NCI-H2227 treated with DMSO at 0.1 percent for 48 hours (cell line): Measurements from ENCODE around the gene NEU4.

Experiments
- DNase-seq: peaks from one replicate; lab custom pipeline; 2025; lab: John Stamatoyannopoulos, UW

The NEU4 gene

DNA sequence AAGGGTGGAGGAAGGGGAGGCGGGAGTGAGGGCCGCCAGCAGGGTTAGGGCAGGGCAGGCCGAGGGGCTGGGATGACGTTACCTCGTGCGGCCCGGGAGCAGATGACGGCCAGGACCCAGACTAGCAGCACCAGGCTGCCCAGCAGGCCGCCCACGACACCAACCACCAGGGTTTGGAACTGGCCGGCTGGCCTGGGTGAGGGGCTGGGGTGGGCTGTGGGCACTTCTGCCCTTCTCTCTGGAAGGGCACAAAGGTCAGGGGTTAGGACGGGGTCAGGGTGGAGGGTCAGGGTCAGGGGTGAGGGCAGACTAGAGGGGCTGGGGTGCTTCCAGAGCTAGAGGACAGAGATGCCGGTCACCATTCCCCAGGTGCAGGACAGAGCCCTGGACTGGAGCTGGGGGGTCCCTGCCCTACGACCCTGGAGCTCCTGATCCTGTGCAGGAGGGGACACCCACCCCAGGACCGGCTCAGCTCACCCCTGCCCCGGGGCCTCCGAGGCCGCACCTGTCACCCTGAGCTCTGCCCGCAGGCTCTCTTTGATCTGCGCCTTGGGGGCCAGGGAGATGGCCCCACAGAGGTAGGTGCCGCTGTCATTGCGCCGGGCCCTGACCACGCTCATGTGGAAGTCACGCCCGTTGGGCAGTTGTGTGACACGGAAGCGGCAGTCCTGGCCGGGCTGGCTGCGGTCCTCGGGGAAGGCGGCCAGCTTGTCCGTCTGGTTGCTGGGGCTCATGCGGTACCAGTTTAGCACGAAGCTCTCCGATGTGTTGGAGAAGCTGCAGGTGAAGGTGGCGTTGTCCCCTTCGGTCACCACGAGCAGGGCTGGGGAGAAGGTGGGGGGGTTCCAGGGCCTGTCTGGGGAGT is 43.4 kb downstream of the NEU4 start:
- DNase-seq, result no peak

DNA sequence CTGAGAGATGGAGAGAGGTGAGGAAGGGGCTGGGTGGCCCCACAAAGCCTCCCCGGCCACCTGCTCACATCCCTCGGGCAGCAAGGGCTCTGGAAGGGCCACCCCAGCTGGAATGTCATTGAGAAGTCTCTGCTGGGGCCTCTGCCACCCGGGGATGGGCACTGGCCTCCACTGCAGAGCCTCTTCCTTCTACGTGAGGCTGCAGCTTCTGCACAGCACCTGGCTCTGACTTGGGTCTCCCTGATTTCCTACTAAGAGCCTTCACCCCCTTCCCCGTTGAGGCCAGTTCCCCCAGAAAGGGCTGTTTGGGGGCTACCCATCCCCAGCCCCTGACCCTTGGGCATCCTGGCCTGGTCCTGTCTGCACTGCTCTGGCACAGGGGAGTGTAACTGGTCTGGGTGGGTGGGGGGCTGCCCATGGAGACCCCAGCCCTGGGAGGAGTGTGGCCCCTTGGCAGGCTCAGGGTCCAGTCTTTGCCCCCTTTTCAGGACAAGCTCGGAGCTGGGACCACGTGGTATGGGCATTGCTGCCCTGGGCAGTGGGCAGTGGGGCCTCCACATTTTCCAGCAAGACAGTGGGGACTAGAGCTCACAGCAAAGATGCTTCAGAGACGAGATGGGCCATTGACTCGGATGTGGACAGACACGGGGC is 44.1 kb downstream of the NEU4 start:
- DNase-seq, result no peak

DNA sequence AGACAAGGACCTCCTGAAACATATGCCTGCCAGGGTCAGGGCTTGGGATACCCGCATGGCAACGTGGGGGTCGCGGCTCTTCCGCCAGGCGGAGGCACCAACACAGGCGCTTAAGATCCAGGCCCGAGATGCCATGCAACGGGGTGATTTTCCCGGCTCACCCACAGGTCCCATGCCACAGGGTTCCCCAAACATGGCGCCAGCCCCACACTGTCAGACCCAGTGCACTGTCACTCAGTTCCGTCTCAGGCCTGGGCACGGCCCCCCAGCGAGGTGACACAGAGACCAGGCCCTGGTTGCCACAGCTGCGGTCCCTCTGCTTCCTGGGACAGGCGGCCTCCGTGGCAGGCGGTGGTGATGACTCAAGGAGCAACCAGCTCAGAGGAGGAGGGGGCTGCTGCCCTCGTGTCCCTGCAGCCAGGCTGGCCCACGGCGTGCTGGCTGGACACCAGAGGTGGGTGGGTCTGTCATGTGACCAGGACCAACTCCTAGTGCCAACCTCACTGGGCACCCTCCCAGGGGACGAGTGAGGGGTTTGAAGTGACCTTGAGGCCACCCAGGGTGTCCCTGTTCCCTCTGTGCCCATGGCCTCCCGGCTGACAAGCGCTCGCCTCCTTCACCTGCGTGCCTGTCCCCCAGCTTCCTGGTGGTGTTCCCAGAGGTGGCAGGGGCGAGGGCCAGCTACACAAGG is 44.8 kb downstream of the NEU4 start:
- DNase-seq, result no peak

DNA sequence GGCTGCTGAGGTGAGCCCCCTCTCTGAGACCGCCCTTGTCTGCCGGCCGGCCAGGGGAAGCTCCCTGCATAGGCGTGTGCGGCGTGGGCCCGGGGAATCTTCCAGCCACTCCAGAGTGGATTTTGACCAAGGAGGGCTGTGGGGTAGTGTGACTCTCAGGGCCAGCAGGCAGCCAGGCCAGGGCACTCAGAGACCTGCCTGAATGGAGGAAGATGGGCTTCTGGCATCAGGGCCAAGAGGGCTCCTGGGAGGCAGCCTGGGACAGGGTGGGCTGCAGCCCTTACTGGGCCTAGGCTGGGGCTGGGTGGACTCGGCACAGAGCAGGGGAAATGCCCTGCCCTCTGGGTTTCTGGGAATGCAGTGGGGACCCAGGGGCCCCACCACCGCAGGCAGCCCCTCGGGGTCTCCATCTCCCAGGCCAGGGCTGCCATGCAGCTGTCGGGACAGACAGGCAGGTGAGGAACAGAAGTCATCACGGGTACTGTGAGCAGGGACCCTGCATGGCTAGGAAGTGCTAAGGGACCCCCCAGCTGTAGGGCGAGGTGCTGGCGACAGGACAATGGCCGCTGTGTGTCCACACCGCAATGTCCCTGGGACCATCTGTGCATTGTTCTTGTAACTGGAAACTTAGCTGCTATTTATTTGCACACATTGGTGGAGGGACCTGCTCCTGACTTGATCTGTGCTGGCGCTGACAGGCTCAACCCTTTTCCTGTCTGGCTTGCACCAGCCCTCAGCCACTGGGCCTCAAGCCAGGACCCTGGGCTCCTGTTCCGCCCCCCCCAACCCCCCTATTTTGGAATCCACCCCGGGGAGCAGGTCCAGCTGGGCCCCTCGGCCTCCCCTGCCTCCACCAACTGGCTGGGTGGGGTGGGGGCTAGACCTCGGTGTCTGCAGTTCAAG is 45.6 kb downstream of the NEU4 start:
- no peak for DNase-seq

DNA sequence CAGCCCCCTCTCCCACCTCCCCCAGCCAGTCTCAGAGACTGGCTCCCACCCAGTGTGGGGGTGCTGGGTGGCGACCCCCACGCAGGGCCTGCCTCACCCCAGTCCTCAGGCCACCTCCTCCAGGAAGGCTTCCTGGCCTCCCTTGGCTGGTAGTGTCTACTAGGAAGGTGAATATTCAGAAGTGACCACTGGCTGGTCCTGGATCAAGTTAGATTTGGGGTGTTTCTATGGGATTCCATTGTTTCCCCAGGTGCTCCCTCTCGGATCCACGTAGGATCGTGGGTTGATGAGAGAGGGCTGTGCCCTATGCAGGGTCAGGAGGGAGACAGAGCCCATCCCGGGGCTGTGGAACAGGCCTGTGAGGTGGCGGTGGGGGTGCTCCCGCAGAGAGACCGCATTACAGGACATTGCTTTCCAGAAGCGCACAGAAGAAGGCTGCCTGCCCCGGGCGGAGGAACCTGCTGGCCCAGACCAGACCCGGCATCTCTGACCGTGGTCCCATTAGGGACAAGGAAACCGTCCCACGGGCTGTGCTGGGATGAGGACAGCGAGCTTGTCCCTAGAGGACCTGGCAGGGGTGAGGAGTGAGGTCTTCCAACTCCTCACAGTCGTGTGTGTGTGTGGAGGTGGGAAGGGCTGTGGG is 46.4 kb downstream of the NEU4 start:
- DNase-seq, result no peak

DNA sequence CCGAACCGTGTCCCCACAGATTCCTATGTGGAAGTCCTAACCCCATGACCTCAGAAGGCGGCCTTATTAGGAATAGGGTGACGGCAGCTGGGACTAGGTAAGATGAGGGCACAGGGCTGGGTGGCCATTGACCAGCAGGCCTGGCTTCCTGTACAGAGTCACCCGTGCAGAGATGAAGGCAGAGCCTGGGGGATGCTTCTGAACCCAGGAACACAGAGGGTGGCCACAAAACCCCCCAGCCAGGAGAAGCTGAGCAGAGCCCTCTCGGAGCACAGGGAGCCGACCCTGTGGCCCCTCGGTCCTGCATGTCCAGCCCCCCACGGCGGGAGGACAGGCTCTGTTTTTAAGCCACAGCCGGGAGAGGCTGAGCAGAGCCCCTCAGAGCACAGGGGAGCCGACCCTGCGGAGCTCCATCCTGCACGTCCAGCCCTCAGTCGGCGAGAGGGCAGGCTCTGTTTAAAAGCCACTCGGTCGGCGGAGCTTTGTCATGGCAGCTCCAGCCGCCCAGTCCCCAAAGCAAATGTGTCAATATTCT is 47.0 kb downstream of the NEU4 start:
- DNase-seq, result no peak

DNA sequence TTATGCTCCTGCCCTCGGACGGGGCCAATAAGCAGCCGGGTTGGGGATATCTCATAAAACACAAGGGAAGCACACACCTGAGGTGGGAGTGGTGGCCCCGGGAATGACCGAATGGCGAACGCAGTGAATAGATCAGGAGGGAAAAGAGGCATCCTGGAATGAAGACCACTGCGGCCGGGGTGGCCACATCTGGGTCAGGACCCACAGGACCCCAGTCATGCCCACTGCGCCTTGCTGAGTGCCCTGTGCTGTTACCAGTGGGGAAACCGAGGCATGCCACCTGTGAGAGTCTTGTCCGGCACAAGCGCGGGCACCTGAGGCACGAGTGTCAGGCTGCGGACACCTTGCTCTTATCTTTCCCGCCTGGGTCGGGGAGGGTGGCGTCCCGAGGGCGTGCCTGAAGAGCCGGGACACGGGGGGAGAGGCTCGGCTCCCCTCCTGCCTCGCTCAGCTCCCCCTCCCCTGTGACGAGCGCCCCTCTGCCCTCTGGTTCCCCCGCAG is 48.1 kb downstream of the NEU4 start:
- DNase-seq, result no peak

DNA sequence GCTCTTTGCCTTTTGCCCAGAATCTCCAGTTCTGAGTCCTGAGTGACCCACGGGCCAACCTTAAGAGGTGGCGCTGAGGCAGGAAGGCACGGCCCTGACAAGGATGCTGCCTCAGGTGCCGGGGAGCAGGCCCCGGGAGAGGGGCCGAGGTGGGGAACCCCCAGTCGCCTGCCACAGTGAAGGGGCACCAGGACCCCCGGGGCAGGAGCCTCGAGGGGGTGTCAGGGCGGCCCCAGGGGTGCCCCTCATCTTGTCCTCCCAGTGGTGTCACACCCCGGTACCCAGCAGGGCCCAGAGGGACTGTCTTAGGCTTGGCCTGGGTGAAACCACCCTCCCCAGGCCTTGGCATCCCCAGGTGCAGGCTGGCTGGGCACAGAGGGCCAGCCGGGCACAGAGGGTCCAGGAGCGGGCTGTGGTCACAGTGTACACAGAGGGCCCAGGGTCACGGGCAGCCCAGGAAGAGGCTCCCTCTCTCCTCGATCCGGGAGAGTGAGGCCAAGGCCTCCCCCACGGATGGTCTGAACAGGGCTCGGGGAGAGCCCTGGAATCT is 48.7 kb downstream of the NEU4 start:
- no peak for DNase-seq

DNA sequence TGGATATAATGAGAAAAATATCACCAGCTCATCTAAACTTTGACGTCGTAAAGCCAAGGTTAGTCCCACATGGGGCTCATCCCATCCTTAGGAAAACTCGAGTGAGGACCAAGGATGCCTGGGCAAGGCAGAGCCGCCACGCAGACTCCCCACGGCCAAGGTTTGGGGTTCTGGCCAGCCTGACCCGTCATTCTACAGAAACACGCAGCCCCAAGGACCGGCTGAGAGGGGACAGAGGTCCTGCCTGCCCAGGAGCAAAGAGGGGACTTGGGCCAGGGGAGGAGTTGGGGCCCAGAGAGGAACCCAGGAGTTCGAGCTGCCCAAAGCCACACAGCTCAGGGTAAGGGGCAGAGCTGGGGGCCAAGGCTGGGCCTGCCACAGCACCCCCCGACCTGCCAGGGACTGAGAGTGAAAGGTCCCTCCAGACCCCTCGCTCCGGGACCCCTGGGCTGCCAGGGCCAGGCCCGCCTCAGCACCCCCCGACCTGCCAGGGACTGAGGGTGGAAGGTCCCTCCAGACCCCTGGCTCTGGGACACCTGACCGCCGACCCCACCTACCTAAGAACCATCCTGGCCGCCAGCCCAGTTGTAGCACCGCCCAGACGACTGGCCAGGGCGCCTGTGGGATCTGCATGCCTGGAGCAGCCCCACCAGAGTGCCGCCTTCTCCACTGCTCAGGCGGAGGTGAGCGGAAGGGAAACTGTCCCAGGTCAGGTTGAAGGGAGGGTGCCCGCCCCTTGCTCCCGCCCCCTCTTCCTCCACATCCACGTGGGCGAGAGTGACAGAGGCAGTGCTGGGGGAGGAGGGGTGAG is 49.4 kb downstream of the NEU4 start, which contains the start of gene PDCD1:
Gene PDCD1 (minus strand): TSS at position 689 of the 811 bp plus-strand sequence. CDS start 56 bp downstream, at position 633.
- DNase-seq, result no peak

DNA sequence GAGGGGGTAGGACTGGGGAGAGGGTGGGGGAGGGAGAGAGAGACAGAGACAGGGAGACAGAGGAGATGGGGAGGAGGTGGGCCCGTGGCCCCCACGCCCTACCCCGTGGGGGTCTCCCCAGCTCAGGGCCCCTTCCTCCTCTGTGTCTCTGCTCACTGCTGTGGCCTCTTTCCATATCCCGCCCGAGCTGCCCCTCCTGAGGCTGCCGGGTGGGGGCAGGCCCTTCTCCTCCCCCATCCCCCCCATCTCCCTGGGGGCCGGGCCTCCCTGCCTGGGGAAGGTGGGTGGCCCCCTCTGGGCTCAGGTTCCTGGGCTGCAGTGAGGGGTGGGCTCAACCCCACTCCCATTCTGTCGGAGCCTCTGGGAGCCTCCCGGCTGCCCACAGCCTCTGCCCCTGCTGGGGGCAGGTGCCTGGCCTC is 50.0 kb downstream of the NEU4 start:
- DNase-seq, result no peak

DNA sequence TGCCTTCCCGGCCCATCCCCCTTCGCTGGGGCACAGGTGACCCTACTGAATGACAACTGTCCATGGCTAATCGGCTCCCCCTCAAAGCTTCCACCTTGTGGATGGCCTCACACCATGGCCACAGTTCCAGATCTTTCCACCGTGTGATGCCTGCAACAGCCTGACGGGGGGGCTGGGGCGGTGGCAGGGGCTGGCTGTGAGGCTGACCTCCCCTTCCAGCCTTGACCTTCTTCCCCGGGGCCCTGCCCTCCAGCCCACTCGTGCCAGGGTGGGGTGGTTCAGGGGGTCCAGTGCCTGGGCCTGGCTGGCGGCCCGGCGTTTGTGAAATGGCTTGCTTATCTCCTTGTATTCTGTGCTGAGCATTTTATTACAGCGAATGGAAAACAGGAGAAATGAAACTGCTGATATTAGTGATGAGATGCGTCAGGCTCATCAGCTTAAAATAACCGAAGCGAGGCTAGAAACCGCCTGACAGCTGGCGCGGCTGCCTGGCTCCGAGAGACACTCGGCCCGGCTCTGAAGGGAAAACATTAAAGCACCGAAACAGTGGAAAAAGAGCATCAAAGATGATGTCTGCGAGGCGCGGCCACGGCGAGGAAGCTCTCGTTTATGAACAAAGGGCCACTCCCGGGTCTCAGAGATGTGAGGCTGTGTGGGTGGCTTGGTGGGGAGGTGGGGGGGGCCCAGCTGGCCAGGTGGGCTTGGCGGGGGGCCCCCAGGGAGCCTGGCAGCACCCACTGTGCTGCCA is 50.6 kb downstream of the NEU4 start:
- DNase-seq, result no peak

DNA sequence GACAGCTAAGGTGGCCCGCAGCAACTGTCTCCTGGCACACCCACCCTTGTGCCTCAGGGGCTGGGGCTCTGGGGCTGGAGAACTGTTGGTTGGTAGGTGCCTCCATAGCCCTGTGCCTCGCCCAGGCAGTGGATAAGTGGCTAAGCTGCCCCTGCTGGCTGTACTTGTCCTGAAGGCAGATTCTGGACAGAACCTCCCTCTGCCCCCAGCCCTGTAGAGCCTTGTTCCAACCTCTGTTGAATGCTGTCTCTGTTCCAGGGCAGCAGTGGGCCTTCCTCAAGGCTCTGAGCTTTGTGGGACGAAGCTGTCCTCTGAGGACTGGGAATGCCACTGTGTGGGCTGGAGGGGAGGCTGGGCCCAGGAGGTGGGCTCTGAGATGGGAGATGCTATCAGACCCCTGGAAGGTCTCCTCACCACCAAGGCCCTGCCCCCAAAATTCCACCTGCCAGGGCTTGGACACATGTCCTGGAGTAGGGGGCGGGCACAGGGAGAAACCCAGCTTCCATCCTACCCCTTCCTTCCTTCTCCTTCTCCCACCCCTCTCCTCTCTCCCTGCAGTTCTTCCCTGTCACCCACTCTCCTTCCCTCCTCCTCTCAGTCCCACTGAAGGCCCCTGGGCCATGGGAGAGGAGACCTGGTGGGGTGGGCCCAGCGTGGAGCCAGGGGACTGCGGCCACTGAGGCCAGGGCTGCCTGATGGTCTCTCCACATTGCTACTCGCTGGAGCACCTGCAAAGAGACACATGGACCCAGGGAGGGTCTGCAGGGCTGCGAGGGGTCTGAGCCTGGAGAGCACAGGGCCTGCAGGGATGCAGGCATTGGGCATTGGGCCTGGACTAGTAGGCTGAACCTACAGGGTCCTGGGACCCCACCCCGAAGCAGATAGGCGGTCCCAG is 51.4 kb downstream of the NEU4 start:
- no peak for DNase-seq

DNA sequence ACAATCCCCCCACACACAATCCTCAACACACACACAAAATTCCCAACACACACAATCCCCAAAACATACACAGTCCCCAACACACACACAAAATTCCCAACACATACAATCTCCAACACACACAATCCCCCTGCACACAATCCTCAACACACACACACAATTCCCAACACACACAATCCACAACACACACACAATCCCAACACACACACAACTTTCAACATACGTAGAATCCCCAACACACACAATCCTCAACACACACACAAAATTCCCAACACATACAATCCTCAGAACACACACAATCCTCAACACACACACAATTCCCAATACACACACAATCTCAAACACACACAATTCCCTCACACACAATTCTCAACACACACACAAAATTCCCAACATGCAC is 52.3 kb downstream of the NEU4 start:
- DNase-seq, result no peak

DNA sequence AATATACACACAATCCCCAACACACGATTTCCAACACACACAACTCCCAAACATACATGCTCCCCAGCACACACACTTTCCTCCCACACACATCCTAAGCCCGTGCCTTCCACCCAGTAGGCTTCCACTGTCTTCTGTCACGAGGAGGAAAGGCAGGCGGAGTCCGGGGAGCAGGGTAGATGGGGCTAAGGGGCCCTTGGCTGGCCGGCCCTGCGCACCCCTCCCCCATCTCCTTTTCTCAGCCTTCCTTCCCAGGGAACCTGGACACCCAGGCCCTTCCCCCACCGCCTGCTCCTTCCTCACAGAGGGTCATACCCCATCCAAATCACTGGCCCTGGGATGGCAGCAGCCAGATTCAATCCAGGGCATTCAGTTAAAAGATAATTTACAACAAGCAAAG is 53.1 kb downstream of the NEU4 start:
- no peak for DNase-seq

DNA sequence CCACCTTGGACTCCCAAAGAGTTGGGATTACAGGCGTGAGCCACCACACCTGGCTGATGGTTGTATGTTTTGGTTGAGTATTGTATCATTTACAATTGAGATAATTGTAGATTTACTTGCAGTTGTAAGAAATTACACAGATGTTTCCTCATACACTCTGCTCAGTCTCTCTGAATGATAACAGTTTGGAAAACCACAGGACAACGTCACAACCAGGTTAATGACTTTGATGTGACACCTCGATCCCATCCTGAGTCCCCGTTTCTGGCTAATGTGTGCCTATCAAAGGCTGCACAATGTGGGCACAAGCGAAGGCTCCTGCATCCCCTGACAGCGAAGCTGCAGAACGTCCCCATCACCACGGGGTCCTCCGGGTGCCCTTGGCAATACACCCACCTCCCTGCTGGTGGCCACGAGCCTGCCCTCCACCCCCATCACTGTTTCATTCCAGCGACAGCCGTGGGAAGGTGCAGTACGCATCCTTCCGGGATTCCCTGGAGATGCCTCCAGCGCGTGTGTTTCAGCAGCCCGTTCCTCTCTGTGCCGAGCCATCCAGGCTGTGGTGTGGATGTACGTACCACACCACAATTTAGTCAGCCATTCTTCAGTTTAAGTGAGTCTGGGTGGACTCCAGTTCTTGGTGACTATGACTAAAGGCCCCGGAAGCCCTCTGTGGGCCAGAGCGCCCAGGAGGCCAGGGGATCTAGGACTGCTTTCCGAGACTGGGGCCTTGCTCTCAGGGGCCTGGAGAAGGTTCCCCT is 54.0 kb downstream of the NEU4 start:
- no peak for DNase-seq

DNA sequence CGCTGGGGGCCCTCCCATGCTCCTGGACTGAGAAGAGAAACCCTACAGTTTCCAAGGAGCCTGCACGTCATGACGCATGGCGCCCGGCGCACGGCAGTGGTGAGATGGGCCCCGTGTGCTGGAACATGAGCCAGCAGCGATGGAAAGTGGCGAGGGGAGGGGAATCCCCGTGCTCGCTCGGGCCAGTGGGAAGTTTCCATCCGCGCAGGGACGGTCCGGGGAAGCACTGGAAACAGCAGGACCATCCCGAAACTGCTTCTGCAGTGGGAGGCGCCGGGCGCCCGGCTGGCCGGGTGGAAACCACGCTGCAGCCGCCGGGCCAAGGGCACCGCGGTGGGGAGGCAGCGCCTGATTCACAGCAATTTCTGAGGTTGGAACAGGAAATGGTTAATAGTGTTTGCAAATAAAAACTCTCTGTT is 54.6 kb downstream of the NEU4 start:
- DNase-seq, result no peak
